Activated CD4-positive, CD25-positive, alpha-beta regulatory T cell treated with anti-CD3 and anti-CD28 coated beads, Interleukin-2, amount 50 U/mL, for 72 hours (primary cell): ENCODE data around the gene FBXO42.
"Not testable (repeated sequence)": the region's sequence is repeated elsewhere in the genome, so short reads cannot be mapped to it uniquely, and the experiment has no call there.

Experiments
- DNase-seq: peaks from one replicate; pipeline ENCODE4 v3.0.0; 2021

Gene FBXO42

GRCh38 chr1:16241221-16241708 lies 111.0 kb downstream of the FBXO42 start:
- DNase-seq: no peak

GRCh38 chr1:16239972-16240491 lies 112.2 kb downstream of the FBXO42 start:
- no peak for DNase-seq

GRCh38 chr1:16237343-16237830 lies 114.9 kb downstream of the FBXO42 start:
- no peak for DNase-seq

GRCh38 chr1:16236511-16237342 lies 115.6 kb downstream of the FBXO42 start, which contains the start of gene CPLANE2:
TSS of gene CPLANE2 (minus strand) at chr1:16237183. CDS start at chr1:16236742, 441 bp downstream.
- peak; percentile 97 for DNase-seq

GRCh38 chr1:16235944-16236510 lies 116.3 kb downstream of the FBXO42 start:
- DNase-seq: no peak

- no peak for DNase-seq
Measured at GRCh38 chr1:16235347-16235746, 116.9 kb downstream of the FBXO42 start.

GRCh38 chr1:16233431-16233830 lies 118.8 kb downstream of the FBXO42 start:
- DNase-seq: no peak

- no peak for DNase-seq
Measured at GRCh38 chr1:16232316-16232710, 120.0 kb downstream of the FBXO42 start.

GRCh38 chr1:16231331-16232315 lies 120.7 kb downstream of the FBXO42 start:
- no peak for DNase-seq

- DNase-seq: no peak
Measured at GRCh38 chr1:16230744-16231143, 121.5 kb downstream of the FBXO42 start.

GRCh38 chr1:16229976-16230740 lies 122.1 kb downstream of the FBXO42 start:
- no peak for DNase-seq

- no peak for DNase-seq
Measured at GRCh38 chr1:16226490-16227179, 125.6 kb downstream of the FBXO42 start.

GRCh38 chr1:16226129-16226489 lies 126.2 kb downstream of the FBXO42 start:
- DNase-seq: no peak

- no peak for DNase-seq
Measured at GRCh38 chr1:16224472-16224871, 127.8 kb downstream of the FBXO42 start.

GRCh38 chr1:16222716-16223115 lies 129.6 kb downstream of the FBXO42 start:
- DNase-seq: not testable (repeated sequence)

- no peak for DNase-seq
Measured at GRCh38 chr1:16221499-16221898, 130.8 kb downstream of the FBXO42 start.

GRCh38 chr1:16219968-16220500 lies 132.2 kb downstream of the FBXO42 start:
- DNase-seq: no peak

GRCh38 chr1:16218674-16219071 lies 133.6 kb downstream of the FBXO42 start:
- no peak for DNase-seq

GRCh38 chr1:16218014-16218673 lies 134.1 kb downstream of the FBXO42 start:
- no peak for DNase-seq

- DNase-seq: peak; percentile 91
Measured at GRCh38 chr1:16217061-16217785, 135.1 kb downstream of the FBXO42 start.
